ENCODE results near the gene ZBTB20. TPM values are rescaled to one million over a fixed set of nuclear protein-coding genes. Genes with fewer than 3 reads are reported as not detected.

ZBTB20 gene
- total RNA-seq, 1 donor from 2014 or later, result 24.0 TPM

DNA sequence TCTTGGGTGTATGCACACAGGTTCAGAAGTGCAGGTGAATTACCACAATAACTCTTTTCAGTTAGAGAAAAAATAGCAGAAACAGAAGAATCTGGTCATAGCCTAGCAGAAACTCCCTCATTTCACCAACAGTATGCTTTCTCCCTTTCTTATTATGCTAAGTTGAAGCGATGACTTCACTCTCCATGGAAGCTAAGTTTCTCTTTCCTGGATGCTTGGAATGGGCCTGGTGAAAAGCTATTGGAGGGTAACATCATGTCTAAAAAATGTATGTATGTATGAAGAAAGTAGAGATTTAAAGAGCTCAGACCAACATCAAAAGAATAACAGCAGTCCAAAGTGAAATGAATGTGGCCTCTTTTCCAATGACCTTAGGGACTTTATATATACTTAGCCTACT, 707.8 kb downstream of the ZBTB20 start:
- DNase-seq, result no peak

DNA sequence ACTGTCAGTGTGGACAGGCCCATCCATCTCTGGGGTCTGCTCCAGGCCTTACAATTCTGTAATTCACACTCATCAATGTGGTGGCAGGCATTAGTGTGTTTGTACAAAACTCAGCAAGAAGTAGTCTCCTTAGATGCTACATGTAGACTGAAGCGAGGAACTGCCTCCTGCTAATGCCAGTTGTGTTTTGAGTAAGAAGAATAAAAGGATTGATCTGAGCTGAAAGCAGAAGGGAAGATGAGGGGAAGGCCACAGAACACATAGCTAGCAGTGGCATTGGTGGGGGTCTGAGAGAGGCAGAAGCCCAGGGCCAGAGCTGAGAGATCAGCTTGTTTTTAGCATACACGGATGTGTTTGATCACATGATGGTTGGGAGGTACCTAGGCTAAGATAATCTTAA, 709.2 kb downstream of the ZBTB20 start:
- no peak for DNase-seq

GRCh38 chr3:114436182-114436581, 710.9 kb downstream of the ZBTB20 start:
- no peak for DNase-seq

DNA sequence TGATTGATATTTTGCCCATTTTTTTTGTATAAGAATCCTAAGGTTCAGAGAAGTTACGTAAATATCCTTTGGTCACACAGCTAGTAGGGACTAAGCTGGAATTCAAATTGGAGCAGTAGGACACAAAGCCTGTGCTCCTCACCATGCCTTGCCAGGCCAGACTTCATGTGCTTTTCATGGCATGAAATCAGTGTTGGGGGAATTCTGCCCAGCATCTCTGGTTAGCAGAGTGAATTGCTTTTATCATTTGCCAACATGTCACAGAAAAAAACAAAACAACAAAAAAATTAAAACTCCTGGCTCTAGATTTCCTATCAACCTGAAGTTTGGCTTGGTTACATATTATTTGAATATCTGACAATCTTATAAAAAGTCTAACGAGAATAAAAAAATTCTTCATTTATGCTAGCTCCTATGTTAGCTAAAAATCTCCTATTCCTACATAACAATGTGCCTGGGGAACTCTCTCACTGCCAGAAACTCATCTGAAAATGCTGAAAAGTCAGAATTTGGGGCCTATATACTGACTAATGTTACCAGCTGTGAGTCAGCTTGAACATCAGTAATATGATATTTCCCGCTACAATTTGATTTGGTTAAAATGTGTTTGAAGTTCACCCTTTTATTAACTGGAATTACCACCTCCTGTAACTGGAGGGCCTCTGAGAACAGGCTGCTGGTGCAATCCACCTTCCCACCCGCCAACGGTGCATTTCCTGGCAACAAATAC, 711.5 kb downstream of the ZBTB20 start:
- no peak for DNase-seq

- DNase-seq, result no peak
Observed at GRCh38 chr3:114432310-114432709, 714.8 kb downstream of the ZBTB20 start.

DNA sequence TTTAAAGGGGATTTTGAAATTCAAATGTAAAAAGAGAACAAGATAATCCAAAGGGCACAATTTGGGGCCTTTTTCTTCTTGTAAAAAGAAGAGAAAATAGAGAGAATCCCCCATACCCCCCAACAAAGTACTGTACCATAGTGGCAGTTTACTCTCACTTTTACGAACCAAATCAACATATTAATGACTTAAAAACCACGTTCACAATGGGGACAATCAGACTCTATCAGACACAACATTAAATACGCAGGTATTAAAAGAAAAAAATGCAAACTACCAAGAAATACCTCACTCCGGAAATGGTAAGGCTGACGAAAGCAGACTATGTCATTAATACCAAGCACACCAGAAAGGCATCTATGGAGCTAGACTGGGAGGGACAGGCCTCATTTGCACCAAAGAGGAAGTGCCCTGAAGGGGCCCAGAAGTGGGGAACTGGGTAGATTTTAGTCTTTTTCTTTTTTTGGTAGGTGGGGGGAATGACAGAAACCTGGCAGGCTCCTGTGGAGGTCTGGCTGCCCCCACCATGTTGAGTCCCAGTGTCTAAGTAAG, 719.0 kb downstream of the ZBTB20 start:
- no peak for DNase-seq

GRCh38 chr3:114427285-114428043, 719.6 kb downstream of the ZBTB20 start:
- no peak for DNase-seq

GRCh38 chr3:114424337-114424736, 722.8 kb downstream of the ZBTB20 start:
- DNase-seq, result no peak

GRCh38 chr3:114421204-114421603, 725.9 kb downstream of the ZBTB20 start:
- DNase-seq, result no peak

GRCh38 chr3:114420072-114420471, 727.0 kb downstream of the ZBTB20 start:
- no peak for DNase-seq

DNA sequence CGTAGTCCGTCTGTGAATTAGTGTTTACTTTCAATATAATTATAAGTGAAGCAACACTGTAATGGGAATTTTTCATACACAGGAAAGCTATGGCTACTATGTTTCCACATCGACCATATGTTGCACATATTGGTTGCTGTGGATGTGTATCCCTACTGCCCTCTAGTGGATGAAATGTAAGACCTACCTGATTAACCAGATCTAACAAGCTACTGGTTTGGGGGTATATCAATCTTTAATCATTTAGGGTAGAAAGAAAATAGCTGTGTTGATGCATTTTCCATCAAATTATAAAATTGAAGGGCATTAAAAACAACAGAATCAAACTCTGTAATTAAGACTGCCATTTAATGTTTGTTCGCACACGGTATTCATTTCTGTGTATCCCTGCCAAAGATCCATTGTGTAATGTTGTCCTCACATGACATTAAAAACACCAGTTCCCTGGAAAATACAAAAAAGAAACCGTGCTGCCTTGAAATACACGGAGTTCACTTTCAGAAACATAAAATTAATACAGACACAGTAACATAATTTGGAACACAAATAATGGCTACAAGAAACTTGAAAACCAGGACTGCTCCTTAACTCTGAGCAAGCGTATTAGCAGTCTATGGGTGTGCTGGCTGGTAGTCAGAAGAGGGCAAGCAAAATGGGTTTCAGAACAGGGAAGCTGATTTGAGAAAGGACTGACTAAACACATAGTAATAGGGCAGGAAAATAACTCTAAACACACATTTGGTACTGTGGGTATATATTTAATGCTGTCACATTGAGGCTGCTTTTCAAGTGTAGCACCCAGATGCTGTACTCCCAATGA, 728.2 kb downstream of the ZBTB20 start:
- DNase-seq, result peak; percentile 87

DNA sequence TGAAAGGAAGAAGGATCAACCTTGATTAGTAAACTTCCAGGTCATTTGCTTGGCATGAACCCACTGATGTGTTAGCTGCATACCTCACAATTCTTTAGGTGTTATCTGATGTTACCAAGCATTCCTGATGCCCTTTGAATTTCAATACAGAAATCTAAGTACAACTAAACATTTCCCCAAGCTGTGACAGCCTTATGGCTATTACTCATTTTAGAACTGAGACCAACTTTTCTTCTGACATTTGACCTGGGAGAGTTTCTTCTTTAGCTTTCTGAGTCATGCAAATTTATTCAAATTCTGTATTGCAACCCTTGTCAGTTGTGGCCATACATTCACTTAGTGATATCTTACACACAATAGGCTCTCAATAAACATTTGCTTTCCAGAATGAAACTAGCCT, 729.0 kb downstream of the ZBTB20 start:
- DNase-seq, result no peak

DNA sequence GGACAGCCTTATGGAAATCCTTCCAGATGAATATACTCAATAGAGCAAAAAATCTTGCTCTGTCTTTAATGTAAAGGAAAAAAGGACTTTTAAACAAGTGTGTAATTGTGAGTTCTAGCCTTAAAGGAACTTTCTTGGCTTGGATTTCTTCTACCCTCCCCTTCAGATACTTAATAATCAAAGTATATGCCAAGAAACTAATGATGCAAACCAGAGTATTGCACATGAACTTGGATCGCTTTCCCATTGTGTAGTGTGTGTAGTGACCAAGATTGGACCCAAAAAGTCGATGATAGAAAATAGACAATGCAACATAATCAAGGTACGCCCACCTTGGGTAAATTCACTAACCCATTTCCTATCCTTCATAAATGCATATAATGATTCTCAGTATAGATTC, 729.4 kb downstream of the ZBTB20 start:
- DNase-seq, result no peak

DNA sequence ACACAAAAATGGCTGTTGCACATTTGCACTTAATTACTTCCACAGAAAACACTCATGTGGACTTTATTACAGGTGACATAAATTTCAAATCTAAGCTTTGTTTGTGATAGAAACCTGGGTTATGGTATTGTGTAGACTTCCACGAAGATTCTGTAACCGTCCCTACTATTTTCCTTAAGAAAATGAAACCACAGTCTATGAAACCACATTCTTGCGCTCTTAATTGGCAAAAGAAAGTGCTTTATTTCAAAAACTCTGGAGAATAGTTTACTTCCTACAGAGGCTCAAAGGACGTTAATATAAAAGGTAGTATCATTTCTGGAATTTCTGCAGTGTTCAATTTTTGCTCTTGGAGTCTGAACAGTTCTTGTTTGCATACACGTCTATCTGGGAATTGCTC, 729.8 kb downstream of the ZBTB20 start:
- no peak for DNase-seq

GRCh38 chr3:114411811-114412803, 735.0 kb downstream of the ZBTB20 start:
- peak; percentile 43 for DNase-seq

GRCh38 chr3:114411190-114411668, 735.9 kb downstream of the ZBTB20 start:
- peak; percentile 47 for DNase-seq

GRCh38 chr3:114408736-114409670, 738.1 kb downstream of the ZBTB20 start:
- DNase-seq, result no peak

- no peak for DNase-seq
Observed at GRCh38 chr3:114406922-114407321, 740.2 kb downstream of the ZBTB20 start.

DNA sequence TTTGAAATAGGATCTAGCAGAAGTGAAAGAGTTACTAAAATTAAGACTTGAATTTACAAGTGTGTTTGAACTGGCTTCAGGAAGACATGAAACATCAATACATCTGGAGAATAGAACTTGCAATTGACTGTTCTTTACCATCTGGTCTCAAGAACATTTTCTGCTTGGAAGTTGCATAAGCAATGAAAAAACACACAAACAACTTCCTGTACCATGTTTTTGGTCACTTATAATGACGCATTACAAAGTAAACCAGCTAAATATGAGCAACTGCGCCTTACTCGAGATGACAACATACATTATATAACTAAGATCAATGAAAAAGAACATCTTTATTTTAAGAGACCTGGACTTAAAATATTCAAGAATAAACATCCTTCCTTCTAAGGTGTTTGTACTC, 740.8 kb downstream of the ZBTB20 start:
- DNase-seq, result peak; percentile 19
